CD14-positive monocyte (primary cell): ENCODE results near the gene YIF1B. TPM values are rescaled to one million over a fixed set of nuclear protein-coding genes. Genes with fewer than 3 reads are reported as not detected.

Experiments
- DNase-seq, 3 donors: peaks; one replicate each; pipeline ENCODE4 v3.0.0-alpha.2; 2011 to 2022
- H2AFZ ChIP-seq: 2 replicates; pipeline ENCODE4 v1.6.0; 2012; ENCODE audit warnings: mild to moderate bottlenecking, low read depth, low read length, inconsistent platforms; ENCODE audit not compliant: insufficient read depth, poor library complexity, severe bottlenecking
- H3K27ac ChIP-seq, 2 donors: 1 replicate in 1 of 2; 2 replicates in 1 of 2; pipeline ENCODE4 v1.5.1; 2012 to 2013; ENCODE audit warnings: low read length in 2 of 2, control low read depth in 1 of 2, inconsistent platforms in 1 of 2, low read depth in 1 of 2, mild to moderate bottlenecking in 1 of 2
- H3K27me3 ChIP-seq, 2 donors: one replicate each; pipeline versions ENCODE4 v1.6.0 to v1.6.1; 2011 to 2013; ENCODE audit warnings: low read length in 2 of 2; ENCODE audit not compliant: control insufficient read depth in 2 of 2, insufficient read depth in 2 of 2
- H3K36me3 ChIP-seq, 2 donors: replicated peaks in 1 of 2; 1 replicate in 1 of 2; 2 replicates in 1 of 2; pipeline versions ENCODE4 v1.5.1 to v1.6.1; 2012 to 2013; ENCODE audit warnings: low read length in 2 of 2, control low read depth in 1 of 2, inconsistent platforms in 1 of 2, mild to moderate bottlenecking in 1 of 2; ENCODE audit not compliant: insufficient read depth in 2 of 2, control insufficient read depth in 1 of 2
- H3K4me1 ChIP-seq, 2 donors: 1 replicate in 1 of 2; 2 replicates in 1 of 2; pipeline versions ENCODE4 v1.5.1 to v1.6.1; 2012 to 2013; ENCODE audit warnings: low read length in 2 of 2, control low read depth in 1 of 2, inconsistent platforms in 1 of 2, mild to moderate bottlenecking in 1 of 2, moderate library complexity in 1 of 2; ENCODE audit not compliant: insufficient read depth in 2 of 2, control insufficient read depth in 1 of 2
- H3K4me2 ChIP-seq: replicated peaks from 2 replicates; pipeline ENCODE3; 2012; ENCODE audit warnings: low read length, moderate library complexity, mild to moderate bottlenecking; ENCODE audit not compliant: poor library complexity, severe bottlenecking; ENCODE audit errors: extremely low read depth
- H3K4me3 ChIP-seq, 3 experiments: fragments of 200-600 bp in 1 of 3; sonication (generic) in 1 of 3; replicated peaks in 1 of 3; 1 replicate in 2 of 3; 2 replicates in 1 of 3; pipeline ENCODE4 v1.5.1; 2011 to 2013; ENCODE audit warnings: low read length in 3 of 3, mild to moderate bottlenecking in 3 of 3, control low read depth in 2 of 3, low read depth in 2 of 3, inconsistent platforms in 1 of 3, moderate library complexity in 1 of 3
- H3K79me2 ChIP-seq: 2 replicates; pipeline ENCODE4 v1.6.0; 2012; ENCODE audit warnings: mild to moderate bottlenecking, control low read depth, inconsistent platforms, low read length, moderate library complexity; ENCODE audit not compliant: insufficient read depth
- H3K9ac ChIP-seq: 2 replicates; pipeline ENCODE4 v1.6.0; 2017; ENCODE audit warnings: low read length, mild to moderate bottlenecking; ENCODE audit not compliant: insufficient read depth, poor library complexity, severe bottlenecking
- H3K9me3 ChIP-seq, 2 donors: replicated peaks in 1 of 2; 1 replicate in 1 of 2; 2 replicates in 1 of 2; pipeline versions ENCODE4 v1.5.1 to v1.6.1; 2012 to 2013; ENCODE audit warnings: low read length in 2 of 2, control low read depth in 1 of 2; ENCODE audit not compliant: control insufficient read depth in 1 of 2, insufficient read depth in 1 of 2
- H4K20me1 ChIP-seq: 2 replicates; pipeline ENCODE4 v1.6.0; 2012; ENCODE audit warnings: mild to moderate bottlenecking, low read length, control low read depth, moderate library complexity; ENCODE audit not compliant: insufficient read depth
- H3K27ac Mint-ChIP-seq, 7 donors: one replicate each; pipeline ENCODE4 v1.8.0; 2020; ENCODE audit warnings: mild to moderate bottlenecking in 7 of 7, mixed read lengths in 7 of 7, moderate library complexity in 6 of 7, inconsistent platforms in 2 of 7
- H3K27me3 Mint-ChIP-seq, 3 donors: one replicate each; pipeline ENCODE4 v1.8.0; 2021 to 2022; ENCODE audit warnings: low read depth in 3 of 3, mild to moderate bottlenecking in 3 of 3, mixed read lengths in 3 of 3, moderate library complexity in 3 of 3, inconsistent platforms in 1 of 3
- H3K36me3 Mint-ChIP-seq, 2 donors: one replicate each; pipeline ENCODE4 v1.8.0; 2020; ENCODE audit warnings: mixed read lengths in 2 of 2, inconsistent platforms in 1 of 2, mild to moderate bottlenecking in 1 of 2
- H3K4me1 Mint-ChIP-seq: one replicate; pipeline ENCODE4 v1.8.0; 2020; ENCODE audit warnings: mild to moderate bottlenecking, mixed read lengths
- H3K4me3 Mint-ChIP-seq, 2 donors: one replicate each; pipeline ENCODE4 v1.8.0; 2020; ENCODE audit warnings: mild to moderate bottlenecking in 2 of 2, mixed read lengths in 2 of 2, moderate library complexity in 1 of 2
- H3K9me3 Mint-ChIP-seq, 7 donors: one replicate each; pipeline ENCODE4 v1.8.0; 2020 to 2022; ENCODE audit warnings: mixed read lengths in 7 of 7, mild to moderate bottlenecking in 6 of 7, moderate library complexity in 6 of 7, inconsistent platforms in 2 of 7
- WGBS: methylation state at CpG from one replicate; pipeline ENCODE4 v1.1.5; 2013; ENCODE audit warnings: missing lambda C conversion rate; ENCODE audit not compliant: insufficient coverage; 5-methylcytosine and 5-hydroxymethylcytosine counted together
- intact Hi-C, 2 donors: fragments of 100-400 bp; cut with micrococcal nuclease; formaldehyde crosslinking; loops; one replicate each; pipeline versions ENCODE4 v1.15.0 to v1.15.1; 2023
- polyA plus RNA-seq, 3 donors: library from polyadenylated mRNA; depleted of rRNA in 1 of 3; unstranded in 2 of 3; stranded (reverse) in 1 of 3; fragments of 300-500 nt in 2 of 3; fragments of >200 nt in 1 of 3; fragmentation: Illumina TruSeq in 2 of 3; gene quantifications; 1 replicate in 2 of 3; 2 replicates in 1 of 3; pipeline ENCODE4 v1.2.3, GENCODE V29; 2012 to 2021
- TF ChIP-seq, protein P1 (sequence below): fragments of 200-600 bp; IDR thresholded peaks from one replicate; pipeline ENCODE4 v1.8.0; 2022; ENCODE audit warnings: antibody characterized with exemption, mild to moderate bottlenecking

The YIF1B gene
- polyA plus RNA-seq, 3 donors: 79.4 to 90.5 (median 86.1) TPM

DNA sequence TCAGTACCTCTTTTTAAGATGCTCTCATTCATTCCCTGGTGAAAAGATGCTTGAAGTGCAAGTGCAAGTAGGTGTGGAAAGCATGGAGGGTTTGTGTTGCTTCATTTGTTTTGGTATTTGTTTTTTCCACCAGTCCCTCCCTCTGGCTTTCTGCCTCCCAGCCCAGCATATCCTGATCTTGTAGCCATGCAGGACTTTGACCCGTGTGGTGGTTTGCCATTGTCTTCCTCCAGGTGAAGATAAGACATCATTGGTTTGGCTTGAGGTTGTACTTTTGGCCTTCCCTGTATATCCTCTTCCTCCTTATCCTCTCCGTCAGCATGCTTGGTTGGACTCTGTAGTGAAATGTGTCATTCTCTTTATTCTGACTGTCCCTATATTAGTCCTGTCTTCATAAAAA is 42.2 kb downstream of the YIF1B start:
- Histone ChIP-seq H3K4me3 (no peak overlapping the region), H3K79me2 (peaks cover 25% of the 10 kb centered on the region), H4K20me1 (peaks cover 50% of the 10 kb centered on the region), H3K36me3 (no peaks in the 10 kb centered on the region), H3K9me3 (no peaks in the 10 kb centered on the region), H3K27ac (no peak overlapping the region), H3K4me2 (no peak overlapping the region), H3K4me1 (no peaks in the 10 kb centered on the region), H2AFZ (no peak overlapping the region), H3K27me3 (no peaks in the 10 kb centered on the region), H3K9ac (no peak overlapping the region)
- no peak overlapping the region for H3K27ac Mint-ChIP-seq
- no CpG with 5 or more reads among the region's 2 CpGs for WGBS
- peaks cover 9% of the 10 kb centered on the region for H3K4me1 Mint-ChIP-seq
- H3K27me3 Mint-ChIP-seq: peaks cover 0 to 3% (median 2%) of the 10 kb centered on the region in 3 donors
- H3K9me3 Mint-ChIP-seq: no peaks in the 10 kb centered on the region
- H3K4me3 Mint-ChIP-seq: no peak overlapping the region
- DNase-seq: no peak
- intact Hi-C loops: no loop called here
- TF ChIP-seq, protein P1, sequence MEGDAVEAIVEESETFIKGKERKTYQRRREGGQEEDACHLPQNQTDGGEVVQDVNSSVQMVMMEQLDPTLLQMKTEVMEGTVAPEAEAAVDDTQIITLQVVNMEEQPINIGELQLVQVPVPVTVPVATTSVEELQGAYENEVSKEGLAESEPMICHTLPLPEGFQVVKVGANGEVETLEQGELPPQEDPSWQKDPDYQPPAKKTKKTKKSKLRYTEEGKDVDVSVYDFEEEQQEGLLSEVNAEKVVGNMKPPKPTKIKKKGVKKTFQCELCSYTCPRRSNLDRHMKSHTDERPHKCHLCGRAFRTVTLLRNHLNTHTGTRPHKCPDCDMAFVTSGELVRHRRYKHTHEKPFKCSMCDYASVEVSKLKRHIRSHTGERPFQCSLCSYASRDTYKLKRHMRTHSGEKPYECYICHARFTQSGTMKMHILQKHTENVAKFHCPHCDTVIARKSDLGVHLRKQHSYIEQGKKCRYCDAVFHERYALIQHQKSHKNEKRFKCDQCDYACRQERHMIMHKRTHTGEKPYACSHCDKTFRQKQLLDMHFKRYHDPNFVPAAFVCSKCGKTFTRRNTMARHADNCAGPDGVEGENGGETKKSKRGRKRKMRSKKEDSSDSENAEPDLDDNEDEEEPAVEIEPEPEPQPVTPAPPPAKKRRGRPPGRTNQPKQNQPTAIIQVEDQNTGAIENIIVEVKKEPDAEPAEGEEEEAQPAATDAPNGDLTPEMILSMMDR: no peak
- H3K36me3 Mint-ChIP-seq: peaks cover 20 to 35% of the 10 kb centered on the region in 2 donors

DNA sequence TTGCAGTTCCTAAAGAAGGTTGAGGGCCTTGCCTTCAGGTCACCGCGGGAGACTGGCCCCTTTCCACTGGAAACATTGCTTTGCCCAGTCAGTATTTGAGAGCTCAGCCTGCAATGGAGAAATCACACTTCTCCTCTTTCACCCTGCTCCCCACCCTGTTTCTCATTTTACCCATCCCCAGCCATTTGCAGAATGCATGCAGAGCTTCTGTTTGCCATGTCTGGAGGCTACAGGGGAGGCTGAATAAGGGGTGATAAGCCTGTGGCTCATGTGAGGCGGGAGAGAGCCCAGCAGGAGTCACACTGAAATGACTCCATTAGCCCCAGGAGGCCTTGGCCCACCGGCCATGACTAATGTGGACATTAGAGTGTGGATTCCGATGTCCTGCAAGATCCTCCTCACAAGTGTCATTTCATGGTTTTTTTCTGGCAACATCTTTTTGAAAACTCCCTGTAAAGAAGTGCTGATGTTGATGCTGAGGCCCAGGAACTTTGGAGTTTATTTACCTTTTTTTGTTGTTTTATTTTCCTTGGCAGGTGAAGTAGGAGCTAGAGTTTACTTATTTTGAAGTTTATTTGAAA is 45.1 kb downstream of the YIF1B start:
- H4K20me1 ChIP-seq: peaks cover 57% of the 10 kb centered on the region
- Mint-ChIP-seq H3K27me3 (peaks cover 2 to 4% (median 2%) of the 10 kb centered on the region in 3 donors), H3K36me3 (peaks cover 30 to 34% of the 10 kb centered on the region in 2 donors), H3K9me3 (no peaks in the 10 kb centered on the region), H3K27ac (peak overlapping the region in 1 of 7 donors; percentile 46), H3K4me1 (peaks cover 37% of the 10 kb centered on the region), H3K4me3 (no peak overlapping the region)
- H3K27me3 ChIP-seq: no peaks in the 10 kb centered on the region
- H3K4me3 ChIP-seq: no peak overlapping the region
- DNase-seq: no peak
- no peaks in the 10 kb centered on the region for H3K36me3 ChIP-seq
- H3K79me2 ChIP-seq: peaks cover 37% of the 10 kb centered on the region
- no peak overlapping the region for H3K9ac ChIP-seq
- intact Hi-C loops: no loop called here
- WGBS: 100% methylated on average over 3 of the region's 5 CpGs
- H3K4me1 ChIP-seq: peaks cover 10 to 20% of the 10 kb centered on the region in 2 donors
- H3K9me3 ChIP-seq: no peaks in the 10 kb centered on the region
- TF ChIP-seq, protein P1: no peak
- no peak overlapping the region for H3K27ac ChIP-seq
- H2AFZ ChIP-seq: no peak overlapping the region
- H3K4me2 ChIP-seq: no peak overlapping the region
